ENCODE results near the gene FOXL2NB. TPM values are rescaled to one million over a fixed set of nuclear protein-coding genes. Genes with fewer than 3 reads are reported as not detected.

Gene FOXL2NB
- total and polyA plus RNA-seq, 10 of the 15 experiments (the other 5 are each of a cell fraction or from before 2014, with no cell fraction given): not detected

GRCh38 chr3:138944929-138945708 is 1.9 kb upstream of the FOXL2NB start:
- peaks cover 21 to 30% of the 10 kb centered on the region in 2 experiments for H3K27me3 ChIP-seq (replicated peaks in 1 of 2; ENCODE audit: control insufficient read depth in 2 of 2, insufficient read depth in 2 of 2, low read length in 1 of 2)
- H3K4me3 ChIP-seq: no peak overlapping the region
- 40% methylated on average over 60 of the region's 80 CpGs for WGBS (ENCODE audit: insufficient coverage, insufficient replicate concordance, low lambda C conversion rate, missing lambda C conversion rate)
- ChIA-PET SMC1A (ENCODE audit: uncharacterized antibody, unreplicated experiment) (no interaction called here), RAD21 (ENCODE audit: unreplicated experiment) (no interaction called here), POLR2A (no interaction called here), CTCF (interaction anchor here (0.6 to 1.7 kb wide), 3 partner anchors 9 to 372 kb away, joined by 3 to 5 read pairs (median 3); no protein-coding TSS in a partner anchor)
- 0 out of 2 replicates have a peak, but pooled peaks cover 3% of the 10 kb centered on the region for H4K20me1 ChIP-seq (ENCODE audit: control insufficient read depth, insufficient read depth)
- no peak overlapping the region for H3K27ac ChIP-seq (ENCODE audit: control insufficient read depth, insufficient read depth)
- no peaks in the 10 kb centered on the region for H3K36me3 ChIP-seq (ENCODE audit: control insufficient read depth in 2 of 2, insufficient read depth in 2 of 2, low read length in 1 of 2)
- no peaks in the 10 kb centered on the region for H3K79me2 ChIP-seq (ENCODE audit: control insufficient read depth, insufficient read depth, low read length)
- no peak overlapping the region for H2AFZ ChIP-seq (ENCODE audit: control insufficient read depth, low read depth, low read length)
- no peak overlapping the region for H3K4me2 ChIP-seq (ENCODE audit: control insufficient read depth, insufficient read depth)
- FAIRE-seq: no peak
- ATAC-seq: no peak
- TF ChIP-seq EZH2 (IDR thresholded peaks at IDR 0.05; ENCODE audit: borderline replicate concordance, control insufficient read depth, low read depth, low read length): 0 out of 2 replicates have a peak, but pooled peaks have one; percentile 45
- peak; percentile 99 for TF ChIP-seq SUZ12 (IDR thresholded peaks at IDR 0.05; ENCODE audit: unreplicated experiment)
- TF ChIP-seq NR2C2 (IDR thresholded peaks at IDR 0.05; ENCODE audit: borderline replicate concordance, control insufficient read depth, insufficient read length, low read depth): no peak
- no peak for TF ChIP-seq NR2C1 (IDR thresholded peaks at IDR 0.05)
- no peaks in the 10 kb centered on the region; the same call in 2 of the 3 replicates for H3K9me3 ChIP-seq (replicated peaks; ENCODE audit: control insufficient read depth, insufficient read depth, low read length)
- DNase-seq (ENCODE audit: low read depth, low spot score): no peak
- intact Hi-C loops (cut with micrococcal nuclease; ENCODE audit: unreplicated experiment) (loop anchor here (5.0 to 10.0 kb wide), 2 partner anchors 150 to 257 kb away; no protein-coding TSS in a partner anchor), in situ Hi-C loops (cut with MboI) (loop anchor here (25.0 kb wide), 1 partner anchor 1183 kb away; the partner anchor contains the start of gene SOX14)
- H3K4me1 ChIP-seq (ENCODE audit: control insufficient read depth, insufficient read depth, low read length): no peaks in the 10 kb centered on the region
- H3K9ac ChIP-seq (ENCODE audit: control insufficient read depth, insufficient read depth, low read length): no peak overlapping the region
- BruUV-seq (replicated peaks): no TSS peak
